HAP-1 (cell line): Measurements from ENCODE around the gene CTAGE8.
"Not testable (repeated sequence)": the region's sequence is repeated elsewhere in the genome, so short reads cannot be mapped to it uniquely, and the experiment has no call there.

Experiments used
- DNase-seq, 2 experiments: peaks; one replicate each; pipeline ENCODE4 v3.0.0-alpha.2; 2016 to 2020; ENCODE audit warnings: low spot score in 2 of 2
- H3K27me3 ChIP-seq: fragments of 250-450 bp; sonication (Bioruptor Pico); 2 replicates; pipeline ENCODE4 v1.5.1; 2020; ENCODE audit warnings: low read depth, mild to moderate bottlenecking, moderate library complexity
- H3K36me3 ChIP-seq: fragments of 250-450 bp; sonication (Bioruptor Pico); replicated peaks from 2 replicates; pipeline ENCODE4 v1.5.1; 2020; ENCODE audit warnings: mild to moderate bottlenecking
- H3K4me1 ChIP-seq: fragments of 250-450 bp; sonication (Bioruptor Pico); 2 replicates; pipeline ENCODE4 v1.5.1; 2020; ENCODE audit warnings: mild to moderate bottlenecking
- H3K4me3 ChIP-seq: fragments of 250-450 bp; sonication (Bioruptor Pico); 2 replicates; pipeline ENCODE4 v1.5.1; 2020; ENCODE audit warnings: mild to moderate bottlenecking, moderate library complexity
- H3K9me3 ChIP-seq: fragments of 250-450 bp; sonication (Bioruptor Pico); 2 replicates; pipeline ENCODE4 v1.5.1; 2020; ENCODE audit warnings: mild to moderate bottlenecking, moderate library complexity
- in situ Hi-C: fragments of 300-500 bp; cut with MboI; formaldehyde crosslinking; loops from 3 replicates; pipeline ENCODE4 v1.14.3; 2020; ENCODE audit warnings: low sequenced_read_pairs, inconsistent platforms, mixed read lengths

CTAGE8 gene

GRCh38 chr7:144238530-144239082 is 30.5 kb downstream of the CTAGE8 start:
- DNase-seq, in situ Hi-C loops: not testable (repeated sequence)

GRCh38 chr7:144233039-144233438 is 36.0 kb downstream of the CTAGE8 start:
- H3K36me3 ChIP-seq, in situ Hi-C loops, H3K9me3 ChIP-seq, DNase-seq, H3K27me3 ChIP-seq, H3K4me1 ChIP-seq, H3K4me3 ChIP-seq: not testable (repeated sequence)

More at GRCh38 chr7:144238530-144239082, 30.5 kb downstream of the CTAGE8 start:
- H3K9me3 ChIP-seq, H3K36me3 ChIP-seq, H3K4me1 ChIP-seq, H3K4me3 ChIP-seq, H3K27me3 ChIP-seq: not testable (repeated sequence)

GRCh38 chr7:144231027-144231426 is 38.1 kb downstream of the CTAGE8 start:
- in situ Hi-C loops, H3K4me1 ChIP-seq, H3K27me3 ChIP-seq, H3K36me3 ChIP-seq, H3K9me3 ChIP-seq, DNase-seq, H3K4me3 ChIP-seq: not testable (repeated sequence)

GRCh38 chr7:144228810-144229209 is 40.3 kb downstream of the CTAGE8 start:
- H3K36me3 ChIP-seq, H3K4me1 ChIP-seq, H3K27me3 ChIP-seq, H3K4me3 ChIP-seq, DNase-seq, in situ Hi-C loops, H3K9me3 ChIP-seq: not testable (repeated sequence)

GRCh38 chr7:144226866-144227265 is 42.2 kb downstream of the CTAGE8 start:
- H3K36me3 ChIP-seq, H3K9me3 ChIP-seq, H3K27me3 ChIP-seq, H3K4me3 ChIP-seq, DNase-seq, in situ Hi-C loops, H3K4me1 ChIP-seq: not testable (repeated sequence)

- H3K4me1 ChIP-seq, in situ Hi-C loops, H3K9me3 ChIP-seq, H3K27me3 ChIP-seq, H3K36me3 ChIP-seq, DNase-seq, H3K4me3 ChIP-seq: not testable (repeated sequence)
Observed at GRCh38 chr7:144223675-144224074, 45.4 kb downstream of the CTAGE8 start.

GRCh38 chr7:144220531-144220930 is 48.6 kb downstream of the CTAGE8 start:
- H3K36me3 ChIP-seq, in situ Hi-C loops, H3K4me1 ChIP-seq, H3K27me3 ChIP-seq, H3K9me3 ChIP-seq, H3K4me3 ChIP-seq, DNase-seq: not testable (repeated sequence)

GRCh38 chr7:144219149-144219548 is 49.9 kb downstream of the CTAGE8 start:
- H3K9me3 ChIP-seq, H3K4me1 ChIP-seq, H3K4me3 ChIP-seq, H3K27me3 ChIP-seq, DNase-seq, in situ Hi-C loops, H3K36me3 ChIP-seq: not testable (repeated sequence)

GRCh38 chr7:144218581-144218980 is 50.5 kb downstream of the CTAGE8 start:
- H3K4me1 ChIP-seq, in situ Hi-C loops, H3K4me3 ChIP-seq, H3K36me3 ChIP-seq, H3K9me3 ChIP-seq, DNase-seq, H3K27me3 ChIP-seq: not testable (repeated sequence)

GRCh38 chr7:144217200-144217599 is 51.9 kb downstream of the CTAGE8 start:
- in situ Hi-C loops, result not testable (repeated sequence)

More at GRCh38 chr7:144217200-144217599, 51.9 kb downstream of the CTAGE8 start:
- H3K27me3 ChIP-seq, H3K9me3 ChIP-seq, H3K4me1 ChIP-seq, H3K36me3 ChIP-seq, H3K4me3 ChIP-seq, DNase-seq: not testable (repeated sequence)
